GM10248 (cell line): ENCODE results near the gene LMAN2L.

Experiments
- CTCF ChIA-PET: fragments of 300-600 bp; sonication (Branson Sonifier 250); formaldehyde crosslinking; extraction: SDS; loops from one replicate; lab custom pipeline; 2021; ENCODE audit warnings: antibody characterized with exemption; lab: Yijun Ruan, JAX
- POLR2A ChIA-PET: fragments of 350-650 bp; sonication (Branson Sonifier 250); formaldehyde crosslinking; extraction: SDS; loops from one replicate; lab custom pipeline; 2020; ENCODE audit warnings: antibody characterized with exemption; lab: Yijun Ruan, JAX
- DNase-seq: peaks from one replicate; pipeline ENCODE4 v3.0.0; 2012; ENCODE audit errors: extremely low spot score
- CTCF ChIP-seq: IDR thresholded peaks from 2 replicates; pipeline ENCODE4 v1.5.1; 2012; ENCODE audit warnings: mild to moderate bottlenecking, low read depth; ENCODE audit errors: extremely low read depth, missing control alignments, control extremely low read depth

The LMAN2L gene

GRCh38 chr2:96737831-96738230 lies 2.0 kb downstream of the LMAN2L start:
- POLR2A ChIA-PET = no interaction called here
- TF ChIP-seq CTCF = no peak
- CTCF ChIA-PET = interaction anchor here (1.3 to 2.2 kb wide), 4 partner anchors 22 to 63 kb away, joined by 4 to 5 read pairs (median 4); partner anchors contain the start of gene CNNM4
- DNase-seq = no peak

GRCh38 chr2:96737251-96737650 lies 2.6 kb downstream of the LMAN2L start:
- CTCF ChIA-PET = interaction anchor here (0.7 to 2.2 kb wide), 4 partner anchors 12 to 27 kb away, joined by 3 to 7 read pairs (median 4); partner anchors contain the start of gene CNNM4
- POLR2A ChIA-PET = no interaction called here
- TF ChIP-seq CTCF = no peak
- DNase-seq = no peak

GRCh38 chr2:96734880-96735583 lies 4.8 kb downstream of the LMAN2L start:
- CTCF ChIA-PET = interaction anchor here (0.8 to 1.7 kb wide), 2 partner anchors 13 to 65 kb away, joined by 3 to 6 read pairs; no protein-coding TSS in a partner anchor
- POLR2A ChIA-PET = no interaction called here
- TF ChIP-seq CTCF = no peak
- no peak for DNase-seq

- DNase-seq = no peak
- TF ChIP-seq CTCF = no peak
- ChIA-PET POLR2A (no interaction called here), CTCF (interaction anchor here (1.7 kb wide), 1 partner anchor 67 kb away, joined by 6 read pairs; no protein-coding TSS in a partner anchor)
Observed at GRCh38 chr2:96733931-96734330, 5.9 kb downstream of the LMAN2L start.

GRCh38 chr2:96730212-96730611 lies 9.7 kb downstream of the LMAN2L start:
- CTCF ChIA-PET = no interaction called here
- DNase-seq = no peak
- TF ChIP-seq CTCF = no peak
- POLR2A ChIA-PET = no interaction called here

GRCh38 chr2:96729748-96730147 lies 10.1 kb downstream of the LMAN2L start:
- no peak for DNase-seq
- ChIA-PET POLR2A (no interaction called here), CTCF (no interaction called here)

More at GRCh38 chr2:96729748-96730147, 10.1 kb downstream of the LMAN2L start:
- TF ChIP-seq CTCF = no peak
